Left hindlimb (tissue), 1 donor: ENCODE results near the gene CYP20A1.
A peak's percentile ranks its signal among the peaks of the same experiment; 100 is the strongest.
"Not testable (repeated sequence)": the region's sequence is repeated elsewhere in the genome, so short reads cannot be mapped to it uniquely, and the experiment has no call there.

Experiments used
- DNase-seq: peaks from one replicate; pipeline ENCODE4 v3.0.0-alpha.2; 2018

Gene CYP20A1

GRCh38 chr2:203238704-203239526 lies at the start of gene CYP20A1:
Gene CYP20A1, plus strand, starts transcription at chr2:203239018. Its CDS starts 45 bp downstream, at chr2:203239063.
- peak; percentile 98 for DNase-seq

GRCh38 chr2:203190547-203190946 lies 48.3 kb upstream of the CYP20A1 start:
- not testable (repeated sequence) for DNase-seq

GRCh38 chr2:203191026-203191425 lies 47.8 kb upstream of the CYP20A1 start:
- not testable (repeated sequence) for DNase-seq

- DNase-seq, result no peak
These were observed 46.9 kb upstream of the CYP20A1 start for GRCh38 chr2:203191961-203192360.

- DNase-seq, result no peak
These were observed 43.3 kb upstream of the CYP20A1 start for GRCh38 chr2:203195331-203196036.

- DNase-seq, result no peak
These were observed 38.0 kb upstream of the CYP20A1 start for GRCh38 chr2:203200866-203201265.

GRCh38 chr2:203201426-203201825 lies 37.4 kb upstream of the CYP20A1 start:
- no peak for DNase-seq

- no peak for DNase-seq
These were observed 29.3 kb upstream of the CYP20A1 start for GRCh38 chr2:203209538-203209937.

- no peak for DNase-seq
These were observed 13.3 kb upstream of the CYP20A1 start for GRCh38 chr2:203225423-203226039.

GRCh38 chr2:203229674-203230073 lies 9.1 kb upstream of the CYP20A1 start:
- not testable (repeated sequence) for DNase-seq

GRCh38 chr2:203237346-203238238 lies 1.2 kb upstream of the CYP20A1 start:
- DNase-seq, result no peak

GRCh38 chr2:203238292-203238703 lies 520 bp upstream of the CYP20A1 start:
- DNase-seq, result no peak

GRCh38 chr2:203240491-203240890 lies 1.7 kb downstream of the CYP20A1 start:
- DNase-seq, result no peak

GRCh38 chr2:203242518-203242917 lies 3.7 kb downstream of the CYP20A1 start:
- DNase-seq, result no peak

GRCh38 chr2:203246646-203247045 lies 7.8 kb downstream of the CYP20A1 start:
- DNase-seq, result no peak

- DNase-seq, result no peak
These were observed 14.0 kb downstream of the CYP20A1 start for GRCh38 chr2:203252818-203253217.

GRCh38 chr2:203253422-203254095 lies 14.7 kb downstream of the CYP20A1 start:
- not testable (repeated sequence) for DNase-seq

GRCh38 chr2:203261326-203262159 lies 22.7 kb downstream of the CYP20A1 start:
- no peak for DNase-seq

GRCh38 chr2:203279288-203279687 lies 40.5 kb downstream of the CYP20A1 start:
- no peak for DNase-seq

- no peak for DNase-seq
These were observed 41.7 kb downstream of the CYP20A1 start for GRCh38 chr2:203280428-203281064.
